Measurements from ENCODE around the gene GPR137B.

Gene GPR137B

DNA sequence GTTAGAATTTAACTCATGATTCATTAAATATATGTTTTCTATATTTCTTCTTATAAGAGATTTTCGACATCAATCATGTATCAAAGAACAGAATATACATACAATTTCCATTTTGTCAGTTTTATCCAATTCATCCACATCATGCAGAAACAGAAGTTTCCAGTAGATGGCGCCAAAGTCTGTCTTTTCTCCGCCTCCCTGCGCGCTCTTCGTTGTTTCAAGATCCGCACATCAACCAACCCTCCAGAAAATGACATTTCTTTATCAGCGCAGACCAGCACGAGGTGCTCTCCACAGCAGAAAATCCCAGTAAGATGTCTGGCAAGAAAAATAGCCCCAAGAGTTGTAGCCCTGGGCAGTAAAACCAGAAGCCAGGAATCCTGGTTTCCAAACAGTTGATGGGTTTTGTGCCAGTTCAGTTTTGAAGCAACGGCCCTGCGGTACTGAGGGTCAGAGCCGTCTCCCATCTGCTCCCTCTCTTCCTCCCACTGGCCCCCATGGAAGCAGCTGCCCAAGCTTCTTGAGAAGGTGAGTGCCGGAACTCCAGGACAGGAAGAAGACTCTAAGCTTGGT is 38.6 kb upstream of the GPR137B start:
- DNase-seq: peak; percentile 52
- Histone ChIP-seq H3K18ac (ENCODE audit: low read length) (no peak overlapping the region), H4K5ac (ENCODE audit: low read length) (no peak overlapping the region), H4K8ac (ENCODE audit: low read depth, low read length) (no peak overlapping the region), H2BK5ac (ENCODE audit: low read length) (no peak overlapping the region), H3K23ac (ENCODE audit: low read length) (no peak overlapping the region), H3K4me1 (ENCODE audit: control insufficient read depth, low read depth, low read length) (no peaks in the 10 kb centered on the region), H3K36me3 (ENCODE audit: control insufficient read depth, insufficient read depth, low read length) (no peaks in the 10 kb centered on the region), H3K27me3 (ENCODE audit: insufficient read depth, low read length, poor library complexity) (no peaks in the 10 kb centered on the region), H3K27ac (ENCODE audit: low read depth, low read length) (no peak overlapping the region), H2AK5ac (ENCODE audit: low read length) (no peak overlapping the region), H3K9ac (ENCODE audit: low read length) (no peak overlapping the region), H2BK15ac (replicated peaks; ENCODE audit: low read depth) (no peak overlapping the region), H3K4me2 (ENCODE audit: low read length) (no peak overlapping the region), H3K4me3 (ENCODE audit: low read length) (no peak overlapping the region), H3K79me1 (ENCODE audit: low read length) (no peaks in the 10 kb centered on the region), H3K56ac (ENCODE audit: low read length) (no peak overlapping the region), H3K79me2 (ENCODE audit: control insufficient read depth, insufficient read depth, low read length) (no peaks in the 10 kb centered on the region), H3K4ac (ENCODE audit: low read depth, low read length) (no peak overlapping the region), H2BK120ac (ENCODE audit: low read depth, low read length) (no peak overlapping the region)
- no CpG with 5 or more reads among the region's 13 CpGs for WGBS (ENCODE audit: extremely low coverage, insufficient coverage, low lambda C conversion rate)

GRCh38 chr1:236107121-236107907 is 35.0 kb upstream of the GPR137B start:
- Histone ChIP-seq H2BK15ac (replicated peaks; ENCODE audit: low read depth) (no peak overlapping the region), H3K56ac (ENCODE audit: low read length) (no peak overlapping the region), H3K9ac (ENCODE audit: low read length) (no peak overlapping the region), H2BK120ac (ENCODE audit: low read depth, low read length) (no peak overlapping the region), H2AK5ac (ENCODE audit: low read length) (no peak overlapping the region), H3K27me3 (ENCODE audit: insufficient read depth, low read length, poor library complexity) (no peaks in the 10 kb centered on the region), H3K4me1 (ENCODE audit: control insufficient read depth, low read depth, low read length) (no peaks in the 10 kb centered on the region), H3K4me3 (ENCODE audit: low read length) (no peak overlapping the region), H3K4me2 (ENCODE audit: low read length) (no peak overlapping the region), H3K4ac (ENCODE audit: low read depth, low read length) (no peak overlapping the region), H3K79me1 (ENCODE audit: low read length) (no peaks in the 10 kb centered on the region), H3K36me3 (ENCODE audit: control insufficient read depth, insufficient read depth, low read length) (no peaks in the 10 kb centered on the region), H4K5ac (ENCODE audit: low read length) (no peak overlapping the region), H3K23ac (ENCODE audit: low read length) (no peak overlapping the region), H3K27ac (ENCODE audit: low read depth, low read length) (no peak overlapping the region), H2BK5ac (ENCODE audit: low read length) (no peak overlapping the region), H4K8ac (ENCODE audit: low read depth, low read length) (no peak overlapping the region), H3K79me2 (ENCODE audit: control insufficient read depth, insufficient read depth, low read length) (no peaks in the 10 kb centered on the region), H3K18ac (ENCODE audit: low read length) (no peak overlapping the region)
- no peak for DNase-seq
- no CpG with 5 or more reads among the region's 9 CpGs for WGBS (ENCODE audit: extremely low coverage, insufficient coverage, low lambda C conversion rate)

DNA sequence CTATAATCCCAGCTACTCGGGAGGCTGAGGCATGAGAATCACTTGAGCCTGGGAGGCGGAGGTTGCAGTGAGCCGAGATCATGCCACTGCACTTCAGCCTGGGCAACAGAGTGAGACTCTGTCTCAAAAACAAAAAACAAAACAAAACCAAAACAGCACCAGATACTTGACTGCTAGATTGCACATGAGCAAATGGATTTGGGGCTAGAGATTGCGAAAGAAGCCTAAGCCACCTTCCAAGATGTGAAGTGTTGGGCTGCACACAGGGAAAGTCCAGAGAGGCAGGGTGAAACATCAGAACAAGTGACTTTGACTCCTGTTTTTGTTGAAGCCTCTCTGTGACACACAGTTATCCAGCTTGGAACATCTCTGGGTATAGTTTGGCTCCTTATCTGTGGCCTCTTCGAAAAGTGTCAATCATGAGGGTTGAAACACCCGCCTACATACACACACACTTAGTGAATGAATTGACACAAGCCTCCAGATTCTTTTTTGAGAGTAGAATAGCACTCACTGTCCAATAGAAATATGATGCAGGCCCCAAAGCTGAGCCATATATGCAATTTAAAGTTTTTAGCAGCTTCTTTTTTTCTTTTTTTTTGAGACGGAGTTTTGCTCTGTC is 34.2 kb upstream of the GPR137B start:
- H3K27me3 ChIP-seq (ENCODE audit: insufficient read depth, low read length, poor library complexity): no peaks in the 10 kb centered on the region
- H3K4me3 ChIP-seq (ENCODE audit: low read length): no peak overlapping the region
- no peak overlapping the region for H2AK5ac ChIP-seq (ENCODE audit: low read length)
- no peak overlapping the region for H3K4me2 ChIP-seq (ENCODE audit: low read length)
- no peaks in the 10 kb centered on the region for H3K79me2 ChIP-seq (ENCODE audit: control insufficient read depth, insufficient read depth, low read length)
- no peak overlapping the region for H3K23ac ChIP-seq (ENCODE audit: low read length)
- DNase-seq: no peak
- H2BK15ac ChIP-seq (replicated peaks; ENCODE audit: low read depth): no peak overlapping the region
- H2BK5ac ChIP-seq (ENCODE audit: low read length): no peak overlapping the region
- H3K56ac ChIP-seq (ENCODE audit: low read length): no peak overlapping the region
- no peaks in the 10 kb centered on the region for H3K36me3 ChIP-seq (ENCODE audit: control insufficient read depth, insufficient read depth, low read length)
- H3K27ac ChIP-seq (ENCODE audit: low read depth, low read length): no peak overlapping the region
- no peak overlapping the region for H4K5ac ChIP-seq (ENCODE audit: low read length)
- H4K8ac ChIP-seq (ENCODE audit: low read depth, low read length): no peak overlapping the region
- H2BK120ac ChIP-seq (ENCODE audit: low read depth, low read length): no peak overlapping the region
- H3K9ac ChIP-seq (ENCODE audit: low read length): no peak overlapping the region
- no peaks in the 10 kb centered on the region for H3K4me1 ChIP-seq (ENCODE audit: control insufficient read depth, low read depth, low read length)
- no peaks in the 10 kb centered on the region for H3K79me1 ChIP-seq (ENCODE audit: low read length)
- H3K4ac ChIP-seq (ENCODE audit: low read depth, low read length): no peak overlapping the region
- no CpG with 5 or more reads among the region's 7 CpGs for WGBS (ENCODE audit: extremely low coverage, insufficient coverage, low lambda C conversion rate)
- no peak overlapping the region for H3K18ac ChIP-seq (ENCODE audit: low read length)

DNA sequence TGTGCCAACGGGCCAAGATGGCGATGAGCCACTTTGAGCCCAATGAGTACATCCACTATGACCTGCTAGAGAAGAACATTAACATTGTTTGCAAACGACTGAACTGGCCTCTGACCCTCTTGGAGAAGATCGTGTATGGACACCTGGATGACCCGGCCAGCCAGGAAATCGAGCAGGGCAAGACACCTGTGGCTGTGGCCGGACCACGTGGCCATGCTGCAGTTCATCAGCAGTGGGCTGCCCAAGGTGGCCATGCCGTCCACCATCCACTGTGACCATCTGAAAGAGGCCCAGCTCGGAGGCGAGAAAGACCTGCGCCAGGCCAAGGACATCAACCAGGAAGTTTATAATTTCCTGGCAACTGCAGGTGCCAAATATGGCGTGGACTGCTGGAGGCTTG is 32.2 kb upstream of the GPR137B start:
- no peak overlapping the region for H3K4ac ChIP-seq (ENCODE audit: low read depth, low read length)
- no peak overlapping the region for H2BK5ac ChIP-seq (ENCODE audit: low read length)
- WGBS (ENCODE audit: extremely low coverage, insufficient coverage, low lambda C conversion rate): no CpG with 5 or more reads among the region's 13 CpGs
- no peaks in the 10 kb centered on the region for H3K79me2 ChIP-seq (ENCODE audit: control insufficient read depth, insufficient read depth, low read length)
- H3K4me2 ChIP-seq (ENCODE audit: low read length): no peak overlapping the region
- no peak overlapping the region for H2BK120ac ChIP-seq (ENCODE audit: low read depth, low read length)
- H3K36me3 ChIP-seq (ENCODE audit: control insufficient read depth, insufficient read depth, low read length): no peaks in the 10 kb centered on the region
- no peak overlapping the region for H2BK15ac ChIP-seq (replicated peaks; ENCODE audit: low read depth)
- DNase-seq: no peak
- no peaks in the 10 kb centered on the region for H3K27me3 ChIP-seq (ENCODE audit: insufficient read depth, low read length, poor library complexity)
- no peaks in the 10 kb centered on the region for H3K79me1 ChIP-seq (ENCODE audit: low read length)
- no peak overlapping the region for H3K56ac ChIP-seq (ENCODE audit: low read length)
- no peak overlapping the region for H2AK5ac ChIP-seq (ENCODE audit: low read length)
- H3K27ac ChIP-seq (ENCODE audit: low read depth, low read length): no peak overlapping the region
- H3K4me1 ChIP-seq (ENCODE audit: control insufficient read depth, low read depth, low read length): no peaks in the 10 kb centered on the region
- H4K5ac ChIP-seq (ENCODE audit: low read length): no peak overlapping the region
- H3K23ac ChIP-seq (ENCODE audit: low read length): no peak overlapping the region
- H3K4me3 ChIP-seq (ENCODE audit: low read length): no peak overlapping the region
- no peak overlapping the region for H4K8ac ChIP-seq (ENCODE audit: low read depth, low read length)
- no peak overlapping the region for H3K18ac ChIP-seq (ENCODE audit: low read length)
- no peak overlapping the region for H3K9ac ChIP-seq (ENCODE audit: low read length)

- Histone ChIP-seq H4K8ac (ENCODE audit: low read depth, low read length) (no peak overlapping the region), H3K9ac (ENCODE audit: low read length) (no peak overlapping the region), H3K27ac (ENCODE audit: low read depth, low read length) (no peak overlapping the region), H2BK15ac (replicated peaks; ENCODE audit: low read depth) (no peak overlapping the region), H3K18ac (ENCODE audit: low read length) (no peak overlapping the region), H2AK5ac (ENCODE audit: low read length) (no peak overlapping the region), H3K36me3 (ENCODE audit: control insufficient read depth, insufficient read depth, low read length) (no peaks in the 10 kb centered on the region), H4K5ac (ENCODE audit: low read length) (no peak overlapping the region), H2BK120ac (ENCODE audit: low read depth, low read length) (no peak overlapping the region), H3K27me3 (ENCODE audit: insufficient read depth, low read length, poor library complexity) (no peaks in the 10 kb centered on the region), H3K4me3 (ENCODE audit: low read length) (no peak overlapping the region), H2BK5ac (ENCODE audit: low read length) (no peak overlapping the region), H3K79me1 (ENCODE audit: low read length) (no peaks in the 10 kb centered on the region), H3K4me2 (ENCODE audit: low read length) (no peak overlapping the region), H3K4me1 (ENCODE audit: control insufficient read depth, low read depth, low read length) (no peaks in the 10 kb centered on the region), H3K56ac (ENCODE audit: low read length) (no peak overlapping the region), H3K23ac (ENCODE audit: low read length) (no peak overlapping the region), H3K79me2 (ENCODE audit: control insufficient read depth, insufficient read depth, low read length) (no peaks in the 10 kb centered on the region), H3K4ac (ENCODE audit: low read depth, low read length) (no peak overlapping the region)
- WGBS (ENCODE audit: extremely low coverage, insufficient coverage, low lambda C conversion rate): no CpG with 5 or more reads among the region's 17 CpGs
- no peak for DNase-seq
Measured at GRCh38 chr1:236111527-236112331, 30.6 kb upstream of the GPR137B start.

Data from mesendoderm (in vitro differentiated cells).